Activated CD8-positive, alpha-beta memory T cell treated with anti-CD3 and anti-CD28 coated beads, Interleukin-2, amount 50 U/mL, for 48 hours (primary cell): Measurements from ENCODE around the gene SWAP70.

ENCODE experiments used
- DNase-seq: peaks from one replicate; pipeline ENCODE4 v3.0.0-alpha.2; 2020

Gene SWAP70

DNA sequence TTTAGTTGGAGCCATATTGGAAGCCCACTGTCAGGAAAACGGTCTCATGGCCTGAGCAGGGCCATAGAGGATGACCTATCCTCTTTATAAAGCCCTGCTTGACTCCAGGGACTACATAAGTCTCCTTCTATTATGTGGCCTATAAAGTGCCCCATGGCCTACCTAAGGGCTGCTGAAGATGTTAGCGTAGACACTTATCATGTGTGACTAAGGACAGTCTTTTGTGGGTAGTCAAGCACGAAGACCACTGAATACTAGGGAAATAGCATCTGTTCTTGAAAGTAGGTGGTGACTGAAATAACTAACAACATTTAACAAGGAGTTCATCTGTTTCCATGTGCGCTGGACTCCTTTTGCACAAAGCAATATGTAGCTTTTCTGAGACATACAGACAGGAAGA lies 117.1 kb downstream of the SWAP70 start:
- DNase-seq, result no peak

- no peak for DNase-seq
These were observed 120.1 kb downstream of the SWAP70 start for GRCh38 chr11:9783986-9784385.

GRCh38 chr11:9784602-9785315 lies 120.9 kb downstream of the SWAP70 start:
- no peak for DNase-seq

DNA sequence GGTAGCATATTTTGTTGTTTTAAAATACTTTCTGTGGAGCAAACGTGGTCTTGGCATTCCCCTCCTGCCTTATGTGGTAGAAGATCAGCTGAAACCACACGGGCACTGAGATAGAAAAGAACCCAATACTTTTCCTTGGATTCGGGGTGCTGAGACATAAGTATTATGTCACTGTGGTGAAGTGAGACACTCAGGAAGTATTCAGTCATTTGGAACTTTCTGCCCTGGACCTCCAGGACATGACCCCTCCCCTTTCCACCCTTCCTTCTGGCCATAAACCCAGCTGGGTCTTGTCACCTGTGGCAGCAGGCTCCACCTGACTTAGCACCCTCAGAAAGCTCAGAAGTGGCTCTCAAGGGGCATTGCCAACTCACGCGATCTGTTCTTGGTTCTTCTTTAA lies 123.4 kb downstream of the SWAP70 start:
- DNase-seq, result no peak

- no peak for DNase-seq
These were observed 124.2 kb downstream of the SWAP70 start for GRCh38 chr11:9787981-9788521.

GRCh38 chr11:9789910-9790309 lies 126.0 kb downstream of the SWAP70 start:
- DNase-seq, result no peak

DNA sequence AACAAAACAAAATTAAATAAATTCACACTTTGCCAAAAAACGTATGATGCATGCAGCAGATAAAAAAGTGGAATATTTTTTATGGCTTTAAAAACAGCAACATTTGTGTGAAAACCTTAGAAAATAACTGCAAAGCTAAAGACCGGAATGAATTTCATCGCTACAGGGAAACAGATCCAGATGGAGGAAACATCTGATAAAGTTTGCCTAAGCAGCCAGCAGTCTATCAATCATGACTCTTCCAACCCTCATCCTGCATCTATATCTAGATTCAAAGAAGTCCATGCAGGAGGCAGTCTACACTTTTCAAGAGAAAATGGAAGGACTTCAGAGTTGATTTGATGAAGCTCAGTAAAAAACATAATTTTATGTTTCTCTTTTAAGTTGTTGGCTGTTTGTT lies 126.8 kb downstream of the SWAP70 start:
- DNase-seq, result no peak

DNA sequence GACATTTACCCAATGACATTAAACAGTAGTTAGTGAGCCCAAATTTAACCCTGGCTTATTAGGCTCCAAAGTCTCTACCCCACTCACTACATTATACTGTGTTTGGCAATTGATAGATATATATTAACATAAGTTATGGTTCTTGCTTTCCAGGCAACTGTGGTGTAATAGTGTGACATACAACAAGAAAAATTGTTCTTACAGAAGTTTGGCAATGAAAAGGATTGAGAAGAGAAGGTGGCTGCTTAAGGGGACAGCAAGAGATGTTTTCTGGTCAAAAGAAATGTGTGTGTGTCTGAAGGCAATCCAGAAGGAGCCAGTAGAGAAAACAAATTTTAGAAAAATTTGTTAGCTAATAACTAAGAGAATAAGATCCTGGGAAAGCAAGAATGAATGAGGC lies 132.4 kb downstream of the SWAP70 start:
- DNase-seq, result no peak

DNA sequence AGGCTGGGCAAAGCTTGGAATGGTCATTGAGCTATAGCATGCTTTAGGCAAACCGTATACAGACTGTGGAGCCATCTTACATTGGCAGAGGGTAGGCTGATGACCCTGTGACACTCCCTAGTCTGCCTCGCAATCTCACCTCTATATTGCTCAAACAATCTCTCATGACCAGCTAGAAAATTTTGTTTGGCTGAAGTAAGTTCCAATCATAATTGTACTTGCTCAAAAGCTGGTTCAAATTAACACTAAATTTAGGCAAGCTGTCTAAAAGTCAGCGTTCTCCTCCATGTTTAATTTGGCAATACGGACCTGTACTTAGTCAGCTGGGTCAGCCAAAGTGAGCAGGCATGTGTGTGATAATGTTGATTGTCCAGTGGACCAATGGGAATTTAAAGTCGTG lies 133.0 kb downstream of the SWAP70 start:
- DNase-seq, result no peak

DNA sequence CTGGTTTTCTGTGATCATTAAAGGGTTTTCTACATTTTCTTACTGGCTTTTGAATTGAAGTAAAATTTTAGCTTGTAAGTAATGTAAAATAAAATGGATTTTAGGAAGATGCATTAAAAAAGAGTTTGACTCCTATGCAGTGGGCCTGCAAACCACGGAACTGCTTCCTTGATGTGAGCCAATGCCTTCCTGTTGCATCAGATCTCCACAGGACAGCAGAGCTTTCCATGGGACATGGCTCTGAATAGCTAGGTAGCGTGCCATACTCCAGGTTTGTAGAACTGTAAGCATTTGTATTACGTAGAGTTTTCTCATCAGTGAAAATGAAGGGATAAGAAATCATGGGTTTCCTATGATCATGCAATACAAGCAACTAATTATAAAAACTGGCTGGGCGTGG lies 133.4 kb downstream of the SWAP70 start:
- no peak for DNase-seq

DNA sequence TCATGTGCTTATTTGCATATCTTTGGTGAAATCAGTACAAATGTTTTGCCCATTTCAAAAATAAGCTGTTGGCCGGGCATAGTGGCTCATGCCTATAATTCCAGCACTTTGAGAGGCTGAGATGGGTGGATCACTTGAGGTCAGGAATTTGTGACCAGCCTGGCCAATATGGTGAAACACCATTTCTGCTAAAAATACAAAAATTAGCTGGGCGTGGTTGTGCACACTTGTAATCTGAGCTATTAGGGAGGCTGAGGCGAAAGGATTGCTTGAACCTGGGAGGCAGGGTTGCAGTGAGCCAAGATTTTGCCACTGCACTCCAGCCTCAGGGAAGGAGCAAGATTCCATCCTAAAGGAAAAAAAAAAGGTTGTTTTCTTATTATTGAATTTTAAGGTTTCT lies 136.0 kb downstream of the SWAP70 start:
- DNase-seq, result no peak

- DNase-seq, result no peak
These were observed 138.5 kb downstream of the SWAP70 start for GRCh38 chr11:9802291-9802861.
